GM12878 (cell line): ENCODE data around the gene CHAD. TPM values are rescaled to one million over a fixed set of nuclear protein-coding genes. Genes with fewer than 3 reads are reported as not detected.

ENCODE experiments used
- CEBPB ChIP-seq, 2 experiments: fragments of 150-350 bp in 1 of 2; IDR thresholded peaks; 2 replicates each; pipeline ENCODE4 v1.6.1; 2012 to 2014; ENCODE audit warnings: low read depth in 2 of 2, low read length in 2 of 2, borderline replicate concordance in 1 of 2, inconsistent platforms in 1 of 2
- EP300 ChIP-seq, 2 experiments: fragments of 150-350 bp in 1 of 2; IDR thresholded peaks; 2 replicates each; pipeline ENCODE4 v1.6.1; 2011 to 2012; ENCODE audit warnings: low read depth in 2 of 2, low read length in 2 of 2, borderline replicate concordance in 1 of 2, improper control_type of control experiment in 1 of 2, inconsistent platforms in 1 of 2; ENCODE audit not compliant: control insufficient read depth in 1 of 2
- FOXK2 ChIP-seq: fragments of 450-650 bp; IDR thresholded peaks from 2 replicates; pipeline ENCODE4 v1.6.1; 2017; ENCODE audit warnings: mild to moderate bottlenecking, moderate library complexity
- GATAD2B ChIP-seq: fragments of 450-650 bp; conservative IDR thresholded peaks from 2 replicates; pipeline ENCODE4 v1.6.1; 2017; ENCODE audit warnings: low read depth, mild to moderate bottlenecking, moderate library complexity
- HDAC6 ChIP-seq: fragments of 200-600 bp; sonication (generic); IDR thresholded peaks from one replicate; pipeline ENCODE4 v1.8.0; 2017; ENCODE audit warnings: antibody characterized with exemption; ENCODE audit not compliant: unreplicated experiment
- IKZF1 ChIP-seq: fragments of 450-650 bp; conservative IDR thresholded peaks from 2 replicates; pipeline ENCODE4 v1.6.1; 2017; ENCODE audit warnings: antibody characterized with exemption, mild to moderate bottlenecking
- JUND ChIP-seq: IDR thresholded peaks from 2 replicates; pipeline ENCODE4 v1.6.1; 2012; ENCODE audit warnings: low read depth, mild to moderate bottlenecking, low read length, improper control_type of control experiment, moderate library complexity
- KAT2A ChIP-seq: conservative IDR thresholded peaks from 2 replicates; pipeline ENCODE4 v1.6.1; 2011; ENCODE audit warnings: low read depth, low read length; ENCODE audit not compliant: control insufficient read depth
- MEF2A ChIP-seq: IDR thresholded peaks from 2 replicates; pipeline ENCODE4 v1.6.1; 2011; ENCODE audit warnings: low read depth, mild to moderate bottlenecking, low read length, moderate library complexity; ENCODE audit not compliant: insufficient read depth
- NR2C1 ChIP-seq: fragments of 450-650 bp; IDR thresholded peaks from 2 replicates; pipeline ENCODE4 v1.6.1; 2017; ENCODE audit warnings: antibody characterized with exemption, mild to moderate bottlenecking, moderate library complexity
- RAD51 ChIP-seq: fragments of 450-650 bp; IDR thresholded peaks from 2 replicates; pipeline ENCODE4 v1.6.1; 2016; ENCODE audit warnings: moderate library complexity, mild to moderate bottlenecking, inconsistent platforms
- SMAD1 ChIP-seq: fragments of 450-650 bp; IDR thresholded peaks from 2 replicates; pipeline ENCODE4 v1.6.1; 2018; ENCODE audit warnings: mild to moderate bottlenecking, low read depth; ENCODE audit not compliant: partially characterized antibody
- STAT3 ChIP-seq: IDR thresholded peaks from 2 replicates; pipeline ENCODE4 v1.6.1; 2011; ENCODE audit warnings: low read depth, low read length, improper control_type of control experiment
- ZBED1 ChIP-seq: IDR thresholded peaks from 2 replicates; pipeline ENCODE4 v1.6.1; 2016; ENCODE audit warnings: borderline replicate concordance
- ZBTB11 ChIP-seq: fragments of 450-650 bp; formaldehyde crosslinking; IDR thresholded peaks from 2 replicates; pipeline ENCODE4 v1.5.0; 2022; ENCODE audit warnings: mild to moderate bottlenecking, missing genetic modification characterization
- ZNF207 ChIP-seq: fragments of 450-650 bp; IDR thresholded peaks from 2 replicates; pipeline ENCODE4 v1.6.1; 2014; ENCODE audit warnings: antibody characterized with exemption, mild to moderate bottlenecking, borderline replicate concordance
- polyA plus RNA-seq, 11 experiments: library from polyadenylated mRNA; depleted of rRNA in 4 of 11; unstranded in 6 of 11; stranded (reverse) in 5 of 11; fragments of >200 nt; fragmentation: Nextera tagmentation in 4 of 11; fragmentation: Illumina TruSeq in 1 of 11; extraction: Ambion mirVana in 4 of 11; extraction: Trizol in 1 of 11; gene quantifications; 1 replicate in 1 of 11; 2 replicates in 10 of 11; pipeline versions ENCODE4 v1.2.1 to v1.2.3, GENCODE V29; 2011 to 2016; ENCODE audit warnings: inconsistent platforms in 2 of 11, missing spikeins in 2 of 11, low read depth in 1 of 11
- total RNA-seq, 4 experiments: library from RNA; depleted of rRNA in 3 of 4; stranded (reverse); fragments of >200 nt in 3 of 4; fragmentation: Illumina TruSeq in 1 of 4; extraction: Trizol in 1 of 4; gene quantifications; 2 replicates each; pipeline versions ENCODE4 v1.2.1 to v1.2.3, GENCODE V29; 2013 to 2021
- TF ChIP-seq, protein P1 (sequence below): IDR thresholded peaks from 2 replicates; pipeline ENCODE4 v1.6.1; 2012; ENCODE audit warnings: low read depth, low read length, improper control_type of control experiment
- TF ChIP-seq, protein P2 (sequence below): IDR thresholded peaks from 2 replicates; pipeline ENCODE4 v1.6.1; 2012; ENCODE audit warnings: mild to moderate bottlenecking, low read depth, low read length
- TF ChIP-seq, protein P3 (sequence below): fragments of 450-650 bp; IDR thresholded peaks from 2 replicates; pipeline ENCODE4 v1.6.1; 2016; ENCODE audit warnings: mild to moderate bottlenecking

CHAD gene
- total and polyA plus RNA-seq, 10 of the 15 experiments (the other 5 are each of a cell fraction or from before 2014, with no cell fraction given), result 0.06 TPM; not detected in 9

GRCh38 chr17:50478391-50479381 lies 10.0 kb upstream of the CHAD start, which contains the start of gene RSAD1 (continued):
- TF ChIP-seq CEBPB (IDR thresholded peaks at IDR 0.05; ENCODE audit: borderline replicate concordance in 1 of 2, low read depth in 2 of 2, low read length in 2 of 2), result no peak
- TF ChIP-seq JUND, result no peak
- peak; percentile 95 for TF ChIP-seq IKZF1
- TF ChIP-seq, protein P1, sequence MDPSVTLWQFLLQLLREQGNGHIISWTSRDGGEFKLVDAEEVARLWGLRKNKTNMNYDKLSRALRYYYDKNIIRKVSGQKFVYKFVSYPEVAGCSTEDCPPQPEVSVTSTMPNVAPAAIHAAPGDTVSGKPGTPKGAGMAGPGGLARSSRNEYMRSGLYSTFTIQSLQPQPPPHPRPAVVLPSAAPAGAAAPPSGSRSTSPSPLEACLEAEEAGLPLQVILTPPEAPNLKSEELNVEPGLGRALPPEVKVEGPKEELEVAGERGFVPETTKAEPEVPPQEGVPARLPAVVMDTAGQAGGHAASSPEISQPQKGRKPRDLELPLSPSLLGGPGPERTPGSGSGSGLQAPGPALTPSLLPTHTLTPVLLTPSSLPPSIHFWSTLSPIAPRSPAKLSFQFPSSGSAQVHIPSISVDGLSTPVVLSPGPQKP, result peak; percentile 71
- no peak for TF ChIP-seq ZBED1
- TF ChIP-seq, protein P2, sequence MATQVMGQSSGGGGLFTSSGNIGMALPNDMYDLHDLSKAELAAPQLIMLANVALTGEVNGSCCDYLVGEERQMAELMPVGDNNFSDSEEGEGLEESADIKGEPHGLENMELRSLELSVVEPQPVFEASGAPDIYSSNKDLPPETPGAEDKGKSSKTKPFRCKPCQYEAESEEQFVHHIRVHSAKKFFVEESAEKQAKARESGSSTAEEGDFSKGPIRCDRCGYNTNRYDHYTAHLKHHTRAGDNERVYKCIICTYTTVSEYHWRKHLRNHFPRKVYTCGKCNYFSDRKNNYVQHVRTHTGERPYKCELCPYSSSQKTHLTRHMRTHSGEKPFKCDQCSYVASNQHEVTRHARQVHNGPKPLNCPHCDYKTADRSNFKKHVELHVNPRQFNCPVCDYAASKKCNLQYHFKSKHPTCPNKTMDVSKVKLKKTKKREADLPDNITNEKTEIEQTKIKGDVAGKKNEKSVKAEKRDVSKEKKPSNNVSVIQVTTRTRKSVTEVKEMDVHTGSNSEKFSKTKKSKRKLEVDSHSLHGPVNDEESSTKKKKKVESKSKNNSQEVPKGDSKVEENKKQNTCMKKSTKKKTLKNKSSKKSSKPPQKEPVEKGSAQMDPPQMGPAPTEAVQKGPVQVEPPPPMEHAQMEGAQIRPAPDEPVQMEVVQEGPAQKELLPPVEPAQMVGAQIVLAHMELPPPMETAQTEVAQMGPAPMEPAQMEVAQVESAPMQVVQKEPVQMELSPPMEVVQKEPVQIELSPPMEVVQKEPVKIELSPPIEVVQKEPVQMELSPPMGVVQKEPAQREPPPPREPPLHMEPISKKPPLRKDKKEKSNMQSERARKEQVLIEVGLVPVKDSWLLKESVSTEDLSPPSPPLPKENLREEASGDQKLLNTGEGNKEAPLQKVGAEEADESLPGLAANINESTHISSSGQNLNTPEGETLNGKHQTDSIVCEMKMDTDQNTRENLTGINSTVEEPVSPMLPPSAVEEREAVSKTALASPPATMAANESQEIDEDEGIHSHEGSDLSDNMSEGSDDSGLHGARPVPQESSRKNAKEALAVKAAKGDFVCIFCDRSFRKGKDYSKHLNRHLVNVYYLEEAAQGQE, result no peak
- TF ChIP-seq, protein P3, sequence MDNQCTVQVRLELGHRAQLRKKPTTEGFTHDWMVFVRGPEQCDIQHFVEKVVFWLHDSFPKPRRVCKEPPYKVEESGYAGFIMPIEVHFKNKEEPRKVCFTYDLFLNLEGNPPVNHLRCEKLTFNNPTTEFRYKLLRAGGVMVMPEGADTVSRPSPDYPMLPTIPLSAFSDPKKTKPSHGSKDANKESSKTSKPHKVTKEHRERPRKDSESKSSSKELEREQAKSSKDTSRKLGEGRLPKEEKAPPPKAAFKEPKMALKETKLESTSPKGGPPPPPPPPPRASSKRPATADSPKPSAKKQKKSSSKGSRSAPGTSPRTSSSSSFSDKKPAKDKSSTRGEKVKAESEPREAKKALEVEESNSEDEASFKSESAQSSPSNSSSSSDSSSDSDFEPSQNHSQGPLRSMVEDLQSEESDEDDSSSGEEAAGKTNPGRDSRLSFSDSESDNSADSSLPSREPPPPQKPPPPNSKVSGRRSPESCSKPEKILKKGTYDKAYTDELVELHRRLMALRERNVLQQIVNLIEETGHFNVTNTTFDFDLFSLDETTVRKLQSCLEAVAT, result peak; percentile 97
- TF ChIP-seq RAD51, result no peak
- TF ChIP-seq STAT3, result no peak
- TF ChIP-seq EP300 (IDR thresholded peaks at IDR 0.05; ENCODE audit: borderline replicate concordance in 1 of 2, control insufficient read depth in 1 of 2, low read depth in 2 of 2, low read length in 2 of 2), result no peak
- no peak for TF ChIP-seq FOXK2
- 0 out of 2 replicates have a peak, but pooled peaks have one; percentile 47 for TF ChIP-seq MEF2A
- TF ChIP-seq HDAC6, result peak; percentile 74
- TF ChIP-seq GATAD2B, result peak; percentile 97
- TF ChIP-seq NR2C1, result peak; percentile 89
- no peak for TF ChIP-seq SMAD1
- TF ChIP-seq ZNF207, result peak; percentile 98
- no peak for TF ChIP-seq ZBTB11 (CRISPR knock-in tag)
- TF ChIP-seq KAT2A, result no peak
